NCI-H1694 (cell line): ENCODE measurements around the gene C1QB.

Source experiments
- DNase-seq: peaks from one replicate; lab custom pipeline; 2025; lab: John Stamatoyannopoulos, UW

The C1QB gene

GRCh38 chr1:22652881-22653316 is at the start of gene C1QB:
C1QB (plus strand) TSS chr1:22653236; CDS start chr1:22659463, 6,227 bp downstream.
- DNase-seq, result no peak

- DNase-seq, result no peak
These were observed 46.9 kb upstream of the C1QB start for GRCh38 chr1:22606161-22606560.

GRCh38 chr1:22607154-22607553 is 45.9 kb upstream of the C1QB start:
- no peak for DNase-seq

- DNase-seq, result no peak
These were observed 44.7 kb upstream of the C1QB start for GRCh38 chr1:22608361-22608760.

GRCh38 chr1:22609291-22609690 is 43.7 kb upstream of the C1QB start:
- no peak for DNase-seq

- no peak for DNase-seq
These were observed 41.5 kb upstream of the C1QB start for GRCh38 chr1:22611530-22611947.

- peak; percentile 34 for DNase-seq
These were observed 40.1 kb upstream of the C1QB start for GRCh38 chr1:22612671-22613571.

GRCh38 chr1:22613572-22613918 is 39.5 kb upstream of the C1QB start:
- no peak for DNase-seq

GRCh38 chr1:22613951-22614350 is 39.1 kb upstream of the C1QB start:
- no peak for DNase-seq

- DNase-seq, result no peak
These were observed 37.1 kb upstream of the C1QB start for GRCh38 chr1:22615886-22616285.

GRCh38 chr1:22616571-22616970 is 36.5 kb upstream of the C1QB start:
- DNase-seq, result no peak

GRCh38 chr1:22618056-22618455 is 35.0 kb upstream of the C1QB start:
- no peak for DNase-seq

GRCh38 chr1:22619252-22619651 is 33.8 kb upstream of the C1QB start:
- no peak for DNase-seq

- no peak for DNase-seq
These were observed 33.2 kb upstream of the C1QB start for GRCh38 chr1:22619798-22620197.

- no peak for DNase-seq
These were observed 31.3 kb upstream of the C1QB start for GRCh38 chr1:22621761-22622160.

GRCh38 chr1:22625262-22625925 is 27.6 kb upstream of the C1QB start:
- DNase-seq, result no peak

GRCh38 chr1:22626237-22627157 is 26.5 kb upstream of the C1QB start:
- no peak for DNase-seq

GRCh38 chr1:22627331-22627730 is 25.7 kb upstream of the C1QB start:
- no peak for DNase-seq

GRCh38 chr1:22628698-22629444 is 24.2 kb upstream of the C1QB start:
- no peak for DNase-seq

- DNase-seq, result no peak
These were observed 23.1 kb upstream of the C1QB start for GRCh38 chr1:22629886-22630285.

- DNase-seq, result no peak
These were observed 19.2 kb upstream of the C1QB start for GRCh38 chr1:22633697-22634463.
